HepG2 (cell line): ENCODE data around the gene BAZ1A. TPM values are rescaled to one million over a fixed set of nuclear protein-coding genes. Genes with fewer than 3 reads are reported as not detected.

Experiments used
- CREM ChIP-seq, 2 experiments: sonication (generic) in 1 of 2; formaldehyde crosslinking in 1 of 2; IDR thresholded peaks; 2 replicates each; pipeline versions ENCODE4 v1.4.0 to v1.6.1; 2016 to 2020; ENCODE audit warnings: antibody characterized with exemption in 1 of 2, mild to moderate bottlenecking in 1 of 2, missing genetic modification reagents in 1 of 2
- E2F2 ChIP-seq: sonication (generic); formaldehyde crosslinking; IDR thresholded peaks from 2 replicates; pipeline ENCODE4 v1.4.0; 2020; ENCODE audit warnings: missing genetic modification reagents, borderline replicate concordance
- FOXO1 ChIP-seq: sonication (generic); formaldehyde crosslinking; IDR thresholded peaks from 2 replicates; pipeline ENCODE4 v1.4.0; 2020; ENCODE audit warnings: missing genetic modification reagents
- GMEB2 ChIP-seq: IDR thresholded peaks from 2 replicates; pipeline ENCODE4 v1.6.1; 2016; ENCODE audit warnings: missing biosample characterization, missing genetic modification reagents, low read depth
- HDAC2 ChIP-seq: sonication (generic); formaldehyde crosslinking; IDR thresholded peaks from 2 replicates; pipeline ENCODE4 v1.4.0; 2020; ENCODE audit warnings: missing genetic modification reagents
- HOXA3 ChIP-seq: sonication (generic); formaldehyde crosslinking; IDR thresholded peaks from 2 replicates; pipeline ENCODE4 v1.5.0; 2020; ENCODE audit warnings: missing genetic modification reagents
- KLF12 ChIP-seq: sonication (generic); formaldehyde crosslinking; IDR thresholded peaks from 2 replicates; pipeline ENCODE4 v1.4.0; 2020; ENCODE audit warnings: missing genetic modification reagents, borderline replicate concordance
- LRRFIP1 ChIP-seq: sonication (generic); formaldehyde crosslinking; conservative IDR thresholded peaks from 2 replicates; pipeline ENCODE4 v1.4.0; 2020; ENCODE audit warnings: missing genetic modification reagents
- PAXIP1 ChIP-seq: sonication (generic); formaldehyde crosslinking; conservative IDR thresholded peaks from 2 replicates; pipeline ENCODE4 v1.4.0; 2020; ENCODE audit warnings: mild to moderate bottlenecking, missing genetic modification reagents, moderate library complexity
- PPARG ChIP-seq: conservative IDR thresholded peaks from 2 replicates; pipeline ENCODE4 v1.6.1; 2016; ENCODE audit warnings: missing biosample characterization, missing genetic modification reagents
- ZBTB7A ChIP-seq: sonication (generic); formaldehyde crosslinking; IDR thresholded peaks from 2 replicates; pipeline ENCODE4 v1.8.0; 2022; ENCODE audit warnings: mild to moderate bottlenecking, missing genetic modification reagents
- ZMYM4 ChIP-seq: sonication (generic); formaldehyde crosslinking; IDR thresholded peaks from 2 replicates; pipeline ENCODE4 v1.8.1; 2023; ENCODE audit warnings: mild to moderate bottlenecking, missing genetic modification reagents
- ZNF281 ChIP-seq: sonication (generic); formaldehyde crosslinking; IDR thresholded peaks from 2 replicates; pipeline ENCODE4 v1.4.0; 2020; ENCODE audit warnings: missing genetic modification reagents, borderline replicate concordance
- ZNF362 ChIP-seq: sonication (generic); formaldehyde crosslinking; IDR thresholded peaks from 2 replicates; pipeline ENCODE4 v1.4.0; 2020; ENCODE audit warnings: missing genetic modification reagents, mild to moderate bottlenecking, borderline replicate concordance
- ZNF546 ChIP-seq: sonication (generic); formaldehyde crosslinking; conservative IDR thresholded peaks from 2 replicates; pipeline ENCODE4 v1.8.1; 2023; ENCODE audit warnings: mild to moderate bottlenecking, missing genetic modification reagents
- ZSCAN25 ChIP-seq: sonication (generic); formaldehyde crosslinking; IDR thresholded peaks from 2 replicates; pipeline ENCODE4 v1.8.0; 2022; ENCODE audit warnings: mild to moderate bottlenecking, missing genetic modification reagents
- polyA plus RNA-seq, 8 experiments: library from polyadenylated mRNA; depleted of rRNA in 3 of 8; stranded (reverse) in 7 of 8; unstranded in 1 of 8; fragments of >200 nt; fragmentation: Illumina TruSeq in 4 of 8; extraction: Trizol in 4 of 8; gene quantifications; 2 replicates each; pipeline versions ENCODE4 v1.2.1 to v1.2.3, GENCODE V29; 2011 to 2016; ENCODE audit warnings: low read depth in 4 of 8, missing spikeins in 1 of 8, mixed read lengths in 1 of 8; ENCODE audit not compliant: insufficient read depth in 1 of 8
- total RNA-seq, 5 experiments: library from RNA; depleted of rRNA; stranded (reverse); fragments of >200 nt; fragmentation: Illumina TruSeq; extraction: Trizol; gene quantifications; 2 replicates each; pipeline ENCODE4 v1.2.3, GENCODE V29; 2016; ENCODE audit warnings: low read depth in 1 of 5

The BAZ1A gene
- total and polyA plus RNA-seq, 2 of the 13 experiments (the other 11 are each of a cell fraction or from before 2014, with no cell fraction given) = 20.9 to 56.8 TPM

- TF ChIP-seq PAXIP1 = peak; percentile 58; the same call in 1 of the 2 replicates
- no peak for TF ChIP-seq E2F2 (CRISPR knock-in tag)
- TF ChIP-seq ZNF281 (CRISPR knock-in tag) = 0 out of 2 replicates have a peak, but pooled peaks have one; percentile 33
- TF ChIP-seq ZBTB7A (CRISPR knock-in tag) = no peak
- TF ChIP-seq KLF12 (CRISPR knock-in tag) = peak; percentile 87; the same call in 1 of the 2 replicates
- 0 out of 2 replicates have a peak, but pooled peaks have one; percentile 35 for TF ChIP-seq FOXO1 (CRISPR knock-in tag)
- peak; percentile 58 for TF ChIP-seq HOXA3
- peak; percentile 50; the same call in 1 of the 2 replicates for TF ChIP-seq HDAC2
- TF ChIP-seq GMEB2 (CRISPR knock-in tag) = no peak
- TF ChIP-seq ZNF362 (CRISPR knock-in tag) = peak; percentile 92
- peak; percentile 40; the same call in 1 of the 2 replicates for TF ChIP-seq CREM (IDR thresholded peaks at IDR 0.05)
- TF ChIP-seq CREM (CRISPR knock-in tag; IDR thresholded peaks at IDR 0.05) = no peak
- TF ChIP-seq ZMYM4 (CRISPR knock-in tag) = no peak
- 0 out of 2 replicates have a peak, but pooled peaks have one; percentile 38 for TF ChIP-seq PPARG (CRISPR knock-in tag)
- no peak for TF ChIP-seq ZNF546 (CRISPR knock-in tag)
- no peak for TF ChIP-seq LRRFIP1 (CRISPR knock-in tag)
- no peak for TF ChIP-seq ZSCAN25
Observed at GRCh38 chr14:34883954-34884353, 8.8 kb upstream of the BAZ1A start (continued).
